ENCODE data around the gene UPK3A.

UPK3A gene

DNA sequence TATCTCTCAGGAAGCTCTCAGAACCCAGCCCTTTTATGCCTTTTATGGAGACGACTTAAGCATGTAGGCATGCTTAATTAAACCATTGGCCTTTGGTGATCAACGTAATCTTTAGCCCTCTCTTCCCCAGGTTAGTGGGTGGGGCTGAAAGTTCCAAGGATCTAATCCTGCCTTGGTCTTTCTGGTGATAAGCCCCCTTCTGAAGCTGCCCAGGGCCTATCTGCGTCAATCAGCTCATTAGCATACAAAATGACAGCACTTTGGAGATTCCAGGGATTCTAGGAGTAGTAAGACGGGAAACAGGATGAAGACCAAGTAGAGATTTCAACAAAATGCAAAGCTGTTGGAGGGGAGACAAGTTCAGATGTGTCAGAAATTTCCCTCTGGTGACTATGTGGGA lies 28.1 kb downstream of the UPK3A start:
- Histone ChIP-seq H3K9me3 (ENCODE audit: insufficient read depth, low read length, severe bottlenecking) (no peaks in the 10 kb centered on the region), H3K36me3 (ENCODE audit: insufficient read depth, low read length) (no peaks in the 10 kb centered on the region), H3K79me2 (ENCODE audit: insufficient read depth, low read length) (peaks cover 68% of the 10 kb centered on the region), H3K27ac (ENCODE audit: low read length) (no peak overlapping the region), H3K4me3 (ENCODE audit: low read depth in 1 of 2, low read length in 2 of 2) (no peak overlapping the region), H3K27me3 (ENCODE audit: insufficient read depth, low read length, poor library complexity) (no peaks in the 10 kb centered on the region), H3K9ac (ENCODE audit: low read depth, low read length) (no peak overlapping the region), H2AFZ (ENCODE audit: low read depth, low read length) (no peak overlapping the region), H3K4me2 (ENCODE audit: insufficient read depth, low read length) (no peak overlapping the region), H3K4me1 (ENCODE audit: insufficient read depth, low read length) (peaks cover 39% of the 10 kb centered on the region), H4K20me1 (ENCODE audit: insufficient read depth, low read length) (peaks cover 33% of the 10 kb centered on the region)
- DNase-seq (no peak), ATAC-seq (ENCODE audit: insufficient read depth, low read depth) (no peak)
- no peak for TF ChIP-seq EZH2 (IDR thresholded peaks at IDR 0.05; ENCODE audit: borderline replicate concordance, low read depth, low read length, severe bottlenecking)
- TF ChIP-seq, protein P1, sequence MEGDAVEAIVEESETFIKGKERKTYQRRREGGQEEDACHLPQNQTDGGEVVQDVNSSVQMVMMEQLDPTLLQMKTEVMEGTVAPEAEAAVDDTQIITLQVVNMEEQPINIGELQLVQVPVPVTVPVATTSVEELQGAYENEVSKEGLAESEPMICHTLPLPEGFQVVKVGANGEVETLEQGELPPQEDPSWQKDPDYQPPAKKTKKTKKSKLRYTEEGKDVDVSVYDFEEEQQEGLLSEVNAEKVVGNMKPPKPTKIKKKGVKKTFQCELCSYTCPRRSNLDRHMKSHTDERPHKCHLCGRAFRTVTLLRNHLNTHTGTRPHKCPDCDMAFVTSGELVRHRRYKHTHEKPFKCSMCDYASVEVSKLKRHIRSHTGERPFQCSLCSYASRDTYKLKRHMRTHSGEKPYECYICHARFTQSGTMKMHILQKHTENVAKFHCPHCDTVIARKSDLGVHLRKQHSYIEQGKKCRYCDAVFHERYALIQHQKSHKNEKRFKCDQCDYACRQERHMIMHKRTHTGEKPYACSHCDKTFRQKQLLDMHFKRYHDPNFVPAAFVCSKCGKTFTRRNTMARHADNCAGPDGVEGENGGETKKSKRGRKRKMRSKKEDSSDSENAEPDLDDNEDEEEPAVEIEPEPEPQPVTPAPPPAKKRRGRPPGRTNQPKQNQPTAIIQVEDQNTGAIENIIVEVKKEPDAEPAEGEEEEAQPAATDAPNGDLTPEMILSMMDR (IDR thresholded peaks at IDR 0.05; ENCODE audit: borderline replicate concordance, extremely low read depth, low read length, poor library complexity, severe bottlenecking): no peak

DNA sequence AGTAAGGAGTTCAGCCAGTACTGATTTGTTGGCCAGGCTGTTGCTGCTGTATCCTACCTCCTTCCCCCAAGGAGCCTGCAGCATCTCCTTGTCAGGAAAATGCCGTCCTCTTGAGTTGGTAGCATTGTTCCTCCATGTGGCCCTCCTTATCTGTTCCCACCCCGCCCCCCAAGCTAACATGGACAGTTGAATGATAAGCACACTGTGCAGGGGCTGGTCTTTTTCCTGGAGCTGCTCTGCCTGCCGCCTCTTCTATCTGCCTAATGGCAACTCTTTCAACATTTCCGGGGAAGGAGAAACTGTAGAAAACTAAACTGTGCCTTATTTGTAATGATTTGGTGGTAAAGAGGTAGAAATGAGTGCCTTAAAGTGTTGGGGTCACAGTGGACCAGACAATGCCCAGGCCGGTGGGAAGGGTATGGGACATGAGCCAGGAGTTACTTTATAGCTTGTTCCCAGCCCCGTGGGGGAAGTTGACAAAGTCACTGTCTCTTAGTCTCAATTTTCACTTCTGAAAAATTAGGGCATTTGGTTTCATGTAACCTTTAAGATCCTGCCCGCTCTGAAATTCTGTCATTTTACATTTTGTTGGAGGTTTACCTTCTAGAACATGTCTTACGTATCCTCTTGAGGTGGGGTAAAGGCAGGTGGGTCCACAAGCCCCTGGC lies 29.4 kb downstream of the UPK3A start:
- TF ChIP-seq, protein P1 (IDR thresholded peaks at IDR 0.05; ENCODE audit: borderline replicate concordance, extremely low read depth, low read length, poor library complexity, severe bottlenecking): no peak
- TF ChIP-seq EZH2 (IDR thresholded peaks at IDR 0.05; ENCODE audit: borderline replicate concordance, low read depth, low read length, severe bottlenecking): no peak
- no peaks in the 10 kb centered on the region for H3K9me3 ChIP-seq (ENCODE audit: insufficient read depth, low read length, severe bottlenecking)
- H3K4me1 ChIP-seq (ENCODE audit: insufficient read depth, low read length): peaks cover 44% of the 10 kb centered on the region
- H3K27me3 ChIP-seq (ENCODE audit: insufficient read depth, low read length, poor library complexity): no peaks in the 10 kb centered on the region
- H4K20me1 ChIP-seq (ENCODE audit: insufficient read depth, low read length): peaks cover 39% of the 10 kb centered on the region
- no peak overlapping the region for H2AFZ ChIP-seq (ENCODE audit: low read depth, low read length)
- no peaks in the 10 kb centered on the region for H3K36me3 ChIP-seq (ENCODE audit: insufficient read depth, low read length)
- ATAC-seq (ENCODE audit: insufficient read depth, low read depth) (no peak), DNase-seq (no peak)
- H3K9ac ChIP-seq (ENCODE audit: low read depth, low read length): no peak overlapping the region
- H3K27ac ChIP-seq (ENCODE audit: low read length): no peak overlapping the region
- H3K4me2 ChIP-seq (ENCODE audit: insufficient read depth, low read length): no peak overlapping the region
- peaks cover 78% of the 10 kb centered on the region for H3K79me2 ChIP-seq (ENCODE audit: insufficient read depth, low read length)
- no peak overlapping the region for H3K4me3 ChIP-seq (ENCODE audit: low read depth in 1 of 2, low read length in 2 of 2)

DNA sequence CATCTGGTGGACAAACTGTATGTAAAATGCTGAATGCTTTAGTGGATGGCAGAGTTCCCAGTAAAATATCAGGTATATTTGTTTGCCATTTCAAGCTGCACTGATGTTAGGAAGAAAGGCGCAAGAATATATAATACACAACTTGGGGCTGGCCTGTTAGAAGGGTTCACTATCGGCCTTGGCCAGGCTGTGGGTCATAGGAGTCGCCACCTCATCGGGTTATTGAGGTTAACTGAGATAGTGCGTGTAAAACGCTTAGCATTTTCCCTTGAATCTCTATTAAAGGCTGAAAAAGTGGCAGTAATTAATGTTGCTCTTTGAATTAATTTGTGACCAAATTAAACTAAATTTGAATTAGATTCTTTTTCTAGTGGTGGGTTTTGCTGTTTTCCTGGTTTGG lies 30.0 kb downstream of the UPK3A start:
- TF ChIP-seq, protein P1 (IDR thresholded peaks at IDR 0.05; ENCODE audit: borderline replicate concordance, extremely low read depth, low read length, poor library complexity, severe bottlenecking): no peak
- no peak for TF ChIP-seq EZH2 (IDR thresholded peaks at IDR 0.05; ENCODE audit: borderline replicate concordance, low read depth, low read length, severe bottlenecking)
- no peak overlapping the region for H3K4me2 ChIP-seq (ENCODE audit: insufficient read depth, low read length)
- no peaks in the 10 kb centered on the region for H3K36me3 ChIP-seq (ENCODE audit: insufficient read depth, low read length)
- H3K4me3 ChIP-seq (ENCODE audit: low read depth in 1 of 2, low read length in 2 of 2): no peak overlapping the region
- no peak overlapping the region for H3K27ac ChIP-seq (ENCODE audit: low read length)
- ATAC-seq (ENCODE audit: insufficient read depth, low read depth): no peak
- DNase-seq: no peak
- H4K20me1 ChIP-seq (ENCODE audit: insufficient read depth, low read length): peaks cover 39% of the 10 kb centered on the region
- no peaks in the 10 kb centered on the region for H3K9me3 ChIP-seq (ENCODE audit: insufficient read depth, low read length, severe bottlenecking)
- no peak overlapping the region for H2AFZ ChIP-seq (ENCODE audit: low read depth, low read length)
- H3K79me2 ChIP-seq (ENCODE audit: insufficient read depth, low read length): peaks cover 84% of the 10 kb centered on the region
- no peak overlapping the region for H3K9ac ChIP-seq (ENCODE audit: low read depth, low read length)
- no peaks in the 10 kb centered on the region for H3K27me3 ChIP-seq (ENCODE audit: insufficient read depth, low read length, poor library complexity)
- peaks cover 44% of the 10 kb centered on the region for H3K4me1 ChIP-seq (ENCODE audit: insufficient read depth, low read length)

Measured in DND-41 (cell line).